ENCODE measurements around the gene AKT2. TPM values are rescaled to one million over a fixed set of nuclear protein-coding genes. Genes with fewer than 3 reads are reported as not detected.

AKT2 gene
- total RNA-seq, 1 experiment from 2014 or later = 149 TPM

DNA sequence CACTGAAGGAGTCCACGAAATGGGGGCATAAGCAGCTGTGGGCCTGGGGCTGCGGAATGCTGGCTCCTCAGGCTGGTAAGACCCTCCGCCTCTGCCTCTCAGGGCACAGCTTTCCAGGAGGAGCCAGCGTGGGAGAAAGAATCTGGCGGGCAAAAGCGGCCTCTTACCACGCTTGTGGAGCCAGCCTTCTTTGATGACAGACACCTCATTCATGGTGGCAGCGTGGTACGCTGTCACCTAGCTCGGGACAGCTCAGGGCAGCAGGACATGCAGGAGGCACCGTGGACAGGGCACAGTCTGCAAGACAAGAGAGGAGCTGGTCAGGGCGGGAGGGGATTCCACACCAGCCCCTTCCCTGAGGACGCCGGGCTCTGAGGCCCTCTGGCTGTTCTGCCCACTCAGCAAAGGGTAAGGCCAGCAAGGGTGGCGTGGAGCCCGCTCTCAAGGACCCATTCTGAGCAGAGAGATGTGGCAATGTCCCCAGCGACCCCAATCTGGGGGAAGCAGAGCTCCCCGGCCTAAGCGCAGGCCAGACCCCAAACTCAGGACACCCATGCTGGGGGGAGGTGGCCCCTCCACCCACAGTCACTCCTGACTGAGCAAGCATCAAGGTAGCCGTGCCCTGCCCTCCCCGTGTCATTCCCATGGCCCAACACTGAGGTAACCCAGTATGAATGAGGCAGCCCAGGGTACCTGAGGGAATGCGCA lies 19.9 kb downstream of the AKT2 start:
- H3K4me3 ChIP-seq = no peak overlapping the region
- H2AFZ ChIP-seq = no peak overlapping the region
- DNase-seq = no peak
- no peaks in the 10 kb centered on the region for H3K4me1 ChIP-seq (replicated peaks; ENCODE audit: insufficient read depth)
- H3K27me3 ChIP-seq (ENCODE audit: insufficient read depth, low read depth) = no peaks in the 10 kb centered on the region
- POLR2A ChIA-PET (ENCODE audit: unreplicated experiment) = no interaction called here
- TF ChIP-seq EZH2 (IDR thresholded peaks at IDR 0.05; ENCODE audit: low read depth) = no peak
- TF ChIP-seq, protein P1, sequence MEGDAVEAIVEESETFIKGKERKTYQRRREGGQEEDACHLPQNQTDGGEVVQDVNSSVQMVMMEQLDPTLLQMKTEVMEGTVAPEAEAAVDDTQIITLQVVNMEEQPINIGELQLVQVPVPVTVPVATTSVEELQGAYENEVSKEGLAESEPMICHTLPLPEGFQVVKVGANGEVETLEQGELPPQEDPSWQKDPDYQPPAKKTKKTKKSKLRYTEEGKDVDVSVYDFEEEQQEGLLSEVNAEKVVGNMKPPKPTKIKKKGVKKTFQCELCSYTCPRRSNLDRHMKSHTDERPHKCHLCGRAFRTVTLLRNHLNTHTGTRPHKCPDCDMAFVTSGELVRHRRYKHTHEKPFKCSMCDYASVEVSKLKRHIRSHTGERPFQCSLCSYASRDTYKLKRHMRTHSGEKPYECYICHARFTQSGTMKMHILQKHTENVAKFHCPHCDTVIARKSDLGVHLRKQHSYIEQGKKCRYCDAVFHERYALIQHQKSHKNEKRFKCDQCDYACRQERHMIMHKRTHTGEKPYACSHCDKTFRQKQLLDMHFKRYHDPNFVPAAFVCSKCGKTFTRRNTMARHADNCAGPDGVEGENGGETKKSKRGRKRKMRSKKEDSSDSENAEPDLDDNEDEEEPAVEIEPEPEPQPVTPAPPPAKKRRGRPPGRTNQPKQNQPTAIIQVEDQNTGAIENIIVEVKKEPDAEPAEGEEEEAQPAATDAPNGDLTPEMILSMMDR (conservative IDR thresholded peaks at IDR 0.05) = no peak
- no peak overlapping the region for H3K4me2 ChIP-seq
- H3K36me3 ChIP-seq (ENCODE audit: low read depth) = no peaks in the 10 kb centered on the region
- peaks cover 53% of the 10 kb centered on the region for H4K20me1 ChIP-seq (ENCODE audit: insufficient read depth)
- intact Hi-C loops (cut with micrococcal nuclease; ENCODE audit: unreplicated experiment) = no loop called here
- peaks cover 20% of the 10 kb centered on the region for H3K79me2 ChIP-seq (ENCODE audit: low read depth)
- no peaks in the 10 kb centered on the region for H3K9me3 ChIP-seq (ENCODE audit: insufficient read depth, low read depth)
- CTCF ChIA-PET = no interaction called here
- H3K27ac ChIP-seq = no peak overlapping the region
- H3K9me2 ChIP-seq (ENCODE audit: insufficient read depth) = no peaks in the 10 kb centered on the region
- no TSS peak for BruUV-seq (replicated peaks)
- no peaks in the 10 kb centered on the region; the same call in 1 of the 2 replicates for H3F3A ChIP-seq (ENCODE audit: insufficient read depth, low read depth)

DNA sequence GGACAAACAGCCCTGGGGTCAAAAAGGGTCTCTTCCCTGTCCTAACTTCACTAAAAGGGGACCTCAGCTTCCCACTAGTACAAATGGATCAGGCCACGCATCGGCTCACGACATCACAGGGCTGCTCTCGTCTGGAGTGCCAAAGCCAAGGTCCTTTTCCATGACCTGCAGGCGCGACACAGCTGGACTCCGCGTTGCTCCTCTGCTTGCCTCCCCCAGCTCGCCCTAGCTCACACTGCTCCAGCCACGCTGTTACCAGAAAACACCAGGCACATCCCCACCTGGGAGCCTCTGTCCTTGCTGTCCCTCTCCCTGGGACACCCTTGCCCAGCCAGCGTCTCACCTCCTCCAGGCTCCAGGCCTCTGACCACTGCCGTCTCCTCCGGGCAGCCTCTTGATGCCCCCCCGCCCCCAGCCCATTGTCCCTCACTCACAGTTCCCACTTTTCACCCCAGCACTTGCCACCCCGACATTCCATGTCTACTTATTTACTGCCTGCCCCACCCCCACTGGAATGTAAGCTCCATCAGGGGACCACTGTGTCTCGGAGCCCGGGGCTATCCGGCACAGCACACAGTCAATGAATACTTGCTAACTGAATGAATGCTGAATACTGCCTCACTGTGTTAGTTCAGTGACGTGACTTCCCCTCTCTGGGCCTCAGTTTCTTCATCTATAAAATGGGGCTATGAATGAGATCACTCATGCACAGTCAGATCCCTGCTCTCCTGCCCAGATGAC lies 20.7 kb downstream of the AKT2 start:
- no peak for DNase-seq
- intact Hi-C loops (cut with micrococcal nuclease; ENCODE audit: unreplicated experiment) = no loop called here
- Histone ChIP-seq H3K4me3 (no peak overlapping the region), H4K20me1 (ENCODE audit: insufficient read depth) (peaks cover 53% of the 10 kb centered on the region), H2AFZ (no peak overlapping the region), H3K4me1 (replicated peaks; ENCODE audit: insufficient read depth) (no peaks in the 10 kb centered on the region), H3K9me3 (ENCODE audit: insufficient read depth, low read depth) (no peaks in the 10 kb centered on the region), H3K9me2 (ENCODE audit: insufficient read depth) (no peaks in the 10 kb centered on the region), H3F3A (ENCODE audit: insufficient read depth, low read depth) (peaks cover 5% of the 10 kb centered on the region; the same call in 1 of the 2 replicates), H3K36me3 (ENCODE audit: low read depth) (no peaks in the 10 kb centered on the region), H3K4me2 (no peak overlapping the region), H3K27ac (no peak overlapping the region), H3K79me2 (ENCODE audit: low read depth) (peaks cover 21% of the 10 kb centered on the region), H3K27me3 (ENCODE audit: insufficient read depth, low read depth) (no peaks in the 10 kb centered on the region)
- CTCF ChIA-PET = no interaction called here
- POLR2A ChIA-PET (ENCODE audit: unreplicated experiment) = no interaction called here
- TF ChIP-seq, protein P1 (conservative IDR thresholded peaks at IDR 0.05) = no peak
- no peak for TF ChIP-seq EZH2 (IDR thresholded peaks at IDR 0.05; ENCODE audit: low read depth)
- no TSS peak for BruUV-seq (replicated peaks)

DNA sequence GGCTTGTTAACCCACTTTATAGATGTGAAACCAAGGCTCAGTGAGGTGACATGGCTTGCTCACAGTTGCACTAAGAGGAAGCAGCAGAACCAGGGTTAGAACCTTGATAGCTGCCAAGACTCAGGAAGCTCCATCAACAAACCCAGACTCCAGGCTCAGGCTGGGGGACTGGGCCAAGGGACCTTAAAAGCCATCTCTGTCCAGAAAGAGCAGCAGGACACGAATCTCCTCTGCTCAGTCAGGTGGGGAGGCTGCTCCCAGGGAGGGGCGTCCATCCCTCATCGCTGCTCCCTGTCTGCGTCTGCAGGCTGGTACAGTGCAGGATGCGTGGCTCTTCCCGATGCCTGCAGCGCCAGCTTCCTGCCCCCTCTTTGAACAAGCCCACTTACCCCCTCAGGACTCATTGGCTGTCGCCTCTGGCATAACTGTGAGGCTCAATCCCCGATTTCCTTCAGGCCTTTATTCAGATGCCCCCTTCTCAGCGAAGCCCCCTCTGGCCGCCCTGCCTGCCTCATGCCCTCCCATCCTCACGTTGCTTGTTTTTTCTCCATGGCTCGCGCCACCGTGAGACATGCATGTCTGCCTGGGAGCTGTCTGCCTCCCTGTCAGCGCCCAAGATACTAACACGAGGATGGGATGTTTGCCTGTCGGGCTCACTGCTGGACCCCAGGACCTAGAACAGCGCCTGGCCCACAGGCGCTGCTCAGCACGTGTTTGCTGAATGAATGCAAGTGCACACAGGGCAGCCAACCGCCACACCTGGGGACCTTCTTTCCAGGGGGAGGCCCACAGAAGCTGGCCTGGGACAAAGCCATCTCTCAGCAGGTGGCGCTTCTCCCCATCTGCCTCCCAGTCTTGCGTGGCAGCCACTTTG lies 21.5 kb downstream of the AKT2 start:
- peaks cover 12% of the 10 kb centered on the region; the same call in 1 of the 2 replicates for H3F3A ChIP-seq (ENCODE audit: insufficient read depth, low read depth)
- BruUV-seq (replicated peaks) = no TSS peak
- H3K4me3 ChIP-seq = no peak overlapping the region
- intact Hi-C loops (cut with micrococcal nuclease; ENCODE audit: unreplicated experiment) = no loop called here
- ChIA-PET POLR2A (ENCODE audit: unreplicated experiment) (no interaction called here), CTCF (no interaction called here)
- no peaks in the 10 kb centered on the region for H3K9me2 ChIP-seq (ENCODE audit: insufficient read depth)
- no peak overlapping the region for H3K27ac ChIP-seq
- no peak overlapping the region for H2AFZ ChIP-seq
- H3K4me2 ChIP-seq = no peak overlapping the region
- H3K36me3 ChIP-seq (ENCODE audit: low read depth) = no peaks in the 10 kb centered on the region
- H4K20me1 ChIP-seq (ENCODE audit: insufficient read depth) = peaks cover 51% of the 10 kb centered on the region
- no peaks in the 10 kb centered on the region for H3K4me1 ChIP-seq (replicated peaks; ENCODE audit: insufficient read depth)
- no peak for DNase-seq
- peaks cover 21% of the 10 kb centered on the region for H3K79me2 ChIP-seq (ENCODE audit: low read depth)
- H3K27me3 ChIP-seq (ENCODE audit: insufficient read depth, low read depth) = no peaks in the 10 kb centered on the region
- no peak for TF ChIP-seq EZH2 (IDR thresholded peaks at IDR 0.05; ENCODE audit: low read depth)
- TF ChIP-seq, protein P1 (conservative IDR thresholded peaks at IDR 0.05) = no peak
- no peaks in the 10 kb centered on the region for H3K9me3 ChIP-seq (ENCODE audit: insufficient read depth, low read depth)

Data from PC-9 (cell line).